NCI-H2227 treated with DMSO at 0.1 percent for 48 hours (cell line): Measurements from ENCODE around the gene LCE2C.
"Not testable (repeated sequence)": the region's sequence is repeated elsewhere in the genome, so short reads cannot be mapped to it uniquely, and the experiment has no call there.

Experiments used
- DNase-seq: peaks from one replicate; lab custom pipeline; 2025; lab: John Stamatoyannopoulos, UW

LCE2C gene, protein sequence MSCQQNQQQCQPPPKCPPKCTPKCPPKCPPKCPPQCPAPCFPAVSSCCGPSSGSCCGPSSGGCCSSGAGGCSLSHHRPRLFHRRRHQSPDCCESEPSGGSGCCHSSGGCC

DNA sequence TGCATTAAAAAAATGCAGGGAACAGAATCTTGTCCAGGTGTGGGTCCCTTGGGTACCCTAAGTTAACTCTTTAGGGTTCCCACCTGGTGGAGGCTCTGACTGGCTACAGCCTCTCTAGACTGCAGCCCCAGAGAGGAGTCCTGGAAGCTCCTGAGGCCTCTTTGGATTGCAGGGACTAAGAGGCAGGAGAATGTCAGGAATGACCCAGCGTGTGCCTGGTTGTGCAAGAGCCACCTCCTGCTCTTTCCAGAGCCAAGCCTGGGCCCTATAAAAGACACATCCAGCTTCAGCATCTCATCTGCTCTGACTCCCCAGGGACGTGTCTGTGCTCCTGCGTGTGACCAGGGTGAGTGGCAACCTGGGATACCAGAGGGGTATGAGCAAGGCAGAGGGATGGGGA, at the start of gene LCE2C:
TSS of gene LCE2C (plus strand) at position 297 of the 400 bp plus-strand sequence. CDS start 737 bp downstream, outside the sequence.
- not testable (repeated sequence) for DNase-seq

DNA sequence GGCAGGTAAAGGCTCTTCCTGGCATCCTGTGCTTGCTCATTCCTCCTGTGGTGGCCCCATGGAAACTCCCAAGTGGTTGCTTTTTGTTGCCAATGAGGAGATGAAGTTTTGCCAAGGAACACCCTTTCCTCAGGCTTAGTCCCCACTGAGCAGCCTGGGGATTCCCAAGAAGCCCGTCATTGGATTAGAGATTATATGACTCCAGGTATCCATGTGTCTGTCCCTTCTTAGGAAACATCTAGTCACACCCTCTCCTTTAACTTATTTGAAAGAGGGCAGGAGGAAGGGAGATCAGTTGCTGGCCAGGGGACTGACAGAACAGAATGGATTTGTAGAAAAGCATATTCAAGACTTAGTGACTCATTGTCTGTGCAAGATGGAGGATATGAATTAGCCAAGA, 48.3 kb upstream of the LCE2C start:
- DNase-seq = no peak

DNA sequence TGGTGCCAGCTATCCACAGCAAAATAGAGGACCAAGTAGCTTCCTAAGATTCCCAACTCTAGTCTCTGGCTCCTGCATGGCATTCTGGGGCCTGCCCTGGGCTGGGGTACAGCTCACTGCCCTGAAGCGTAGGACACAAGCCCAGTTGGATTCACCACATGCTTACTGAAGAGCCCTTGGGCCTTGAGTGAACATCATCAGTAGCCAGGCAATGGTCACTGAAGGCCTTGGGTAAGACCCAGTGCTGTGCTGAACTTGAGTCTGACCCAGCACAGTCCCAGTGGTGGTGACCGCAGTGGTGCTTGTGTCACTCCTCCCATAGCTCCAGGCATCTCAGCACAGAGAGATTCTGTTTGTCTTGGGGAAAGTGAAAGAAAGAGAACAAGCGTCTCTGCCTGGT, 44.5 kb upstream of the LCE2C start:
- no peak for DNase-seq

DNA sequence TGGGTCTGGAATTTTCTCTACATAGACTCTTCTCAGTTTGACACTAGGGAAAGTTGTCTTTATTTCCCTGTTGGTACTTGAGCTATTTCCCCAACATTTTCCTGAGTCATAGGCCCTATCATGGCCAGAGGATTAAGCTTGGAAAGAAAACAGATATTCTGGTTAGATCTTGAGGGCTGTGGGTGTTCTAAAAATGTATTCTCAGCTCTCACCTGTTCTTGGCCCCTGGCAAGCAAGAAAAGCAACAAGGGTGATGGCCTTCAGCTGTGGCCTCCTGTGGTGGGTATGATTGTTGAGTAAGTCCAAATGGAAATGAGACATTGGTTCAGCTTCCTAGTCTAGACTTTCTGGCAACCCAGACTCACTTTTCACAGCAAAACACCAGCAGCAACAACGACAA, 34.7 kb upstream of the LCE2C start:
- no peak for DNase-seq

DNA sequence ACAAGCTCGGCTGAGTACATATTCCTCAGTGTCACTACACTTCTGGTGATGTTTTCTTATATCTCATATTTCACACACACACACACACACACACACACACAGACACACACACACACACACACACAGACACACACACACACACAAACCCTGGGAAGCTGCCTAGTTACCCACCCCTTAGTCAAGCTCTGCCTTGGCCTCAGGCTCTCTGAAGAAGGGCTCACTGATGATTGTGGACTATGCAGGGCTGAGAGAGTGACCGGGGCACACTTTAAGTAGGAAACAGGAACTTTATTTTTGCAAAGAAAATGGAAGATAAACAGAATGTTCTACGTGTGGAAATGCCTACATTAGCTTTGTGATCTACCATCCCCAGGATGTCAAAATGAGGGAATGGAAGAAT, 31.1 kb upstream of the LCE2C start:
- DNase-seq = no peak

DNA sequence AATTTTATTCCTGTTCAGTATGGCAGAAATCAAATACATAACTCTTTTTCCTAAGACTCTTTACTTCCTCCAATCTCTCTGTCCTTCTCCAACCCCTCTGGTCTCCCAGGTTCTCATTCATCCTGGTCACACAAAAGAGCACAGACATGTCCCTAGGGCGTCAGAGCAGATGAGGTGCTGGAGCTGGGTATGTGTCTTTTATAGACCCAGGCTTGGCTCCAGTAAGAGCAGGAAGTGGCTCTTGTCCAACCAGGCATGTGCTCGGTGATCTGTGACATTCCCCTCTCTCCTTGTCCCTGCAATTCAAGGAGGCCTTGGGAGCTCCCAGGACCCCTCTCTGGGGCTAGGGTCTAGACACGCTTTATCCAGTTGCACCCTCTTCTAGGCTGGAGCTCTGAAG, 29.9 kb upstream of the LCE2C start:
- DNase-seq = no peak

DNA sequence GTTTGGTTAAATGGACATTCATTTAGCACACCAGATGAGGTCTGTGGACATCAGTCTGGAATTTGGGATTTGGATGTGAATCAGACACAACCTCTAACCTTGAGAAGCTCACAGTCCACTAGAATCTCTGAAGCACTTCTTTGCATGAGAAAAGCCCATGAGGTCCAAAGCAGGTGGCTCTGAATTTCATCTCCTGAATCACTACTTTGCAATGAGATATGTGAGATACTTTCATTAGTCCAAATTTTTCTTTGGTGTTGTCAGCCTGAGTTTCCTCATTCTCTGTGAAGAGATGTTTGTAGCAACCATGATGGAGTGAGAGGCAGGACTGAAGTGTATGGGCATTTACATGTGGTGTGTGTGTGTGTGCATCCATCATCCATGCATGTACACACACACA, 28.4 kb upstream of the LCE2C start:
- DNase-seq = no peak

DNA sequence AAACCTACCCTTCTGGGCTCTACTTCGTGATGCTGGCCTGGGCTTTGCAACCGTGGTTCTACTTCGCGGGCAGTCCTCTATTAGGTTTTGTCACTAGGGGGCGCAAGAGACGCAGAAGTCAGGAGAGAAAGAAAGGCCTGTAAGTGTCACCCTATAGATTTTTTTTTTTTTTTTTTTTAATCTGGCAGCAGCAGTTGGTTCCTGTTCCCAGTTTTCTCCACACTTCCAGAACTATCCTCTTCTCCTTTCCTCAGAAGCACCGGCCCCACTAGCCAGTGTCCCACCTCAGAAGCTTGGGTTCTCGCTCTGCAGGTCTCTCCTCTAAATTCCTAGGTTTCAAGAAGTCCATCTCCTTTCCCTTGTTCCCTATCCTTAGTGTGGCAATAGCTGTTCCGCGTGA, 21.0 kb upstream of the LCE2C start:
- DNase-seq = no peak

DNA sequence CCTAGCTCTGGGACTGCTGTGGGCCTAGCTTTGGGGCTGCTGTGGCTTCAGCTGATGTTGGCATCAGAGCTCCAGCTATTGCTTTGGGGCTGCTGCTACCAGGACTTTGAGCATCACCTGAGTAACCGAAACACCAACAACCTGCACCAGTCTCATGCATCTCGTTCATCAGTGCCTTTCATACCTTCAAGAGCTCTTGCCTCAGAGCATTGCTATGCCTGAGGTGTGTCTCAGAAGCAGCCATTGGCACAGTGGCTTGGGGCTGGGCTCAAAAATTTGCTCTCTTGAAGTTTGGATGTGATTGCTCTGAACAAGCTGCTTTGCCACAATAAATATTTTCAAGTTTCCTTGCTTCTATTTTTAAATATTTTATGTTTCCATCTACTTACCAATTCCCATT, 18.6 kb upstream of the LCE2C start:
- no peak for DNase-seq

DNA sequence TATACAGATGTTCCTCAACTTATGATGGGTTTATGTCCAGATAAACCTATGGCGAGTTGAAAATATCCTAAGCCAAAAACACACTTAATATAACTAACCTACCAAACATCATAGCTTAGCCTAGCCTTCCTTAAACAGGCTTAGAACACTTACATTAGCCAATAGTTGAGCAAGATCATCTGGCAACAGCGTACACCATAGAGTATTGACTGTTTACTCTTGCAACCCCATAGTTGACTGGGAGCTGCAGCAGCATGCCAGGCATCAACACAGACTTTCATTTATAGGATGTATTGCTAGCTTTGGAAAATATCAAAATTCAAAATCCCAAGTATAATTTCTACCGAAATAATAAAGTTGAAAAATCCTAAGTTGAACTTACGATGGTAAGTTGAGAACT, 17.4 kb upstream of the LCE2C start:
- DNase-seq = no peak

DNA sequence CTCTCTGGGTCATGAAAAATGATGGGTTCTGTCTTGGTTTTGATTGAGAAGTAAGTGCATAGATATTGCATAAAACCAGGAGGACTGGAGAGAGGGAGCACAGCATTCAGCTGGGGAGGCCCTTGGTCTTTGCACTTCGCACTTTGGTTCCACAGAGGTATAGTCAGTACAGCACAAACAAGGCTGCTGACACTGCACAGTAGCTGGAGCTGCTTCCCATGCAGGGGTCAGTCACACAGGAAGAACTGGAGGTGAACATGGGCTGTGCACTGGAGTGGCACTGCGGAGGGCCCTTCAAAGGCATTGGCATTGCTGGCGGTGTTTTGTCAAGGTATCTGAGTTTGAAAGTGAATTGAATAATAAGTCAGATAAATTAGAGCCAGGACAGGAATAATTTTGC, 16.4 kb upstream of the LCE2C start:
- DNase-seq = no peak

DNA sequence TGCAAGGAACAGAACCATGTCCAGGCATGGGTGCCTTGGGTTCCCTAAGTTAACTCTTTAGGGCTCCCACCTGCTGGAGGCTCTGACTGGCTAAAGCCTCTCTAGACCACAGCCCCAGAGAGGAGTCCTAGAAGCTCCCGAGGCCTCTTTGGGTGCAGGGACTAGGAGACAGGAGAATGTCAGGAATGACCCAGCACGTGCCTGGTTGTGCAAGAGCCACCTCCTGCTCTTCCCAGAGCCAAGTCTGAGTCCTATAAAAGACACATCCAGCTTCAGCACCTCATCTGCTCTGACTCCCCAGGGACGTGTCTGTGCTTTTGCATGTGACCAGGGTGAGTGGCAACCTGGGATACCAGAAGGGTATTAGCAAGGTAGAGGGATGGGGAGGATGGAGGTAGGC, 12.0 kb upstream of the LCE2C start, which contains the start of gene LCE2D:
TSS of gene LCE2D (plus strand) at position 283 of the 400 bp plus-strand sequence. CDS start 726 bp downstream, outside the sequence.
- DNase-seq = no peak

DNA sequence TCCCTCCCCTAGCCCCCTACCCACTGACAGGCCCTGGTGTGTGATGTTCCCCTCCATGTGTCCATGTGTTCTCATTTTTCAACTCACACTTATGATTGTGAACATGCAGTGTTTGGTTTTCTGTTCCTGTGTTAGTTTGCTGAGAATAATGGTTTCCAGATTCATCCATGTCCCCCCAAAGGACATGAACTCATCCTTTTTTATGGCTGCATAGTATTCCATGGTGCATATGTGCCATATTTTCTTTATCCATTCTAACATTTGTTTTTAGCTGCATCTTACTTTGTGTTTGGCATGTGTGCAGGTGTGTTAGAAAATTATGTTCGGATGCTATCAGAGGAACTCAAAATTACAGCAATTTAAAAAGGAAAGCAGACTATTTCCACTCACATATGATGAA, 8.9 kb upstream of the LCE2C start:
- not testable (repeated sequence) for DNase-seq

DNA sequence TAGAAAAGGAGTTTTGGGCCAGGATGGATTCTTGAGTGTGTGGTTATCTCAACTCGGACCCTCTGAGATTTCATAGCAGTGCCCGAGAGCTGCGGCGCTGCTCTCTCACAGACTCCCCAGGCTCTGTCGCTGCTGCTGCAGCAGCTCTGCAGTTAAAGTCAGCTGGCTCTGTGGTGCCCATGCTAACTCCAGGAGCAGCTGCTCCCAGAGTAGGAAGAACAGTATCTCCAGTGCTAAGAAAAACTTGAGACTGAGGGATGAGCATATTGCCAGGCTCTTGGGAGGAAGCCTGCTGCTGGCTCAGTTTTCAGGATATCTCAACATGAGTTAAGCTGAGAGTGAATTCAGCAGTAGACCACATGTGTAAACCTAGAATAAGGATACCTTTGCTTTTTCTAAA, 7.4 kb upstream of the LCE2C start:
- DNase-seq = no peak

DNA sequence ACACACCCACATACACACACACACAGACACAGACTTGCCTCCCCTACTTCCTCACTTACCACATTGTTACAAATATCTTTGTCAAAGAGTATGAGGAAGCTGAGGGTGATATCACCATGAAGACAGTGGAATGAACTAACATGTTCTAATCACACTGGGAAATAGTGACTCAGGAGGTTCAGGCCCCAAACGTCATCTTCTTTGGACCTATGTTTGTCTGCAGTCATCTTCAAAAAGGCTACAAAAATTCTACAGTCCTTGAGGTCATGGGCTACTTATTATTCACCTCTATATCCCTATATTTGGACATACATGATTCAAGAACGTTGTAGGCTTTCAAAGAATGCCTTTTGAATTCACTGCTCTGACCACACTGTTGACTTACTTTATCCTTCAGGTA, 2.1 kb upstream of the LCE2C start:
- DNase-seq = no peak

DNA sequence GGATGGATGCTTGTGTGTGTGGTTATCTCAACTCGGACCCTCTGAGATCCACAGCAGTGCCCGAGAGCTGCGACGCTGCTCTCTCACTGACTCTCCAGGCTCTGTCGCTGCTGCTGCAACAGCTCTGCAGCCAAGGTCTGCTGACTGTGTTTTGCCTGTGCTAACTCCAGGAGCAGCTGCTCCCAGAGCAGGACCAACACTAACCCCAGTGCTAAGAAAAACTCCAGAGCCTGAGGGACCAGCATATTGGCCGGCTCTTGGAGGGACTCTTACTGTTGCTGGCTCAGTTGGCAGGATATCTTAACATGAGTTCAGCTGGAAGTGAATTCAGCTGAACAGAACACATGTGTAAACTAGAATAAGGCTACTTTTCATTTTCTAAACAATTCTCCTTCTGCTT, 4.4 kb downstream of the LCE2C start:
- no peak for DNase-seq

DNA sequence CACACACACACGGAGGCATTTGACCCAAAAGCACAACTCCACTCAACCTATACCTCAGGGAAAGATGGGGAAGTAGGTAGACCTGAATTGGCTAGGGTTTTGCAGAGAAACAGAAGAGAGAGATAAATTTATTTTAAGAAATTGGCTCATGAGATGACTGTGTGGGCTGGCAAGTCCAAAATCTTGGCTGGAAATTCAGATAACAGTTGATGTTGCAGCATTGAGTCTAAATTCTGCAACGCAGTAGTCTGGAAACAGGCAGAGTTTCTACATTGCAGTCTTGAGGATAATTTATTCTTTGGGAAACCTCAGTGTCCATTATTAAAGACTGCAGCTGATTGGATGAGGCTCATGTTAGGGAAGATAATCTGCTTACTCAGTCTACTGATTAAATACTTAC, 6.5 kb downstream of the LCE2C start:
- DNase-seq = no peak

DNA sequence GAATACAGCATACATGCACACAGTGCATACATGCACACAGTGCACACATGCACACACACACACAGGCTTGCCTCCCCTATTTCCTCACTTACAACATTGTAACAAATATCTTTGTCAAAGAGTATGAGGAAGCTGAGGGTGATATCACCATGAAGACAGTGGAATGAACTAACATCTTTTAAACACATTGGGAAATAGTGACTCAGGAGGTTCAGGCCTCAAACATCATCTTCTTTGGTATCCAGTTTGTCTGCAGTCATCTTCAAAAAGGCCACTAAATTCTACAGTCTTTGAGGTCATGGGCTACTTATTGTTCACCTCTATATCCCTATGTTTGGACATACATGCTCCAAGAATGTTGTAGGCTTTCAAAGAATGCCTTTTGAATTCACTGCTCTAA, 8.8 kb downstream of the LCE2C start:
- no peak for DNase-seq

DNA sequence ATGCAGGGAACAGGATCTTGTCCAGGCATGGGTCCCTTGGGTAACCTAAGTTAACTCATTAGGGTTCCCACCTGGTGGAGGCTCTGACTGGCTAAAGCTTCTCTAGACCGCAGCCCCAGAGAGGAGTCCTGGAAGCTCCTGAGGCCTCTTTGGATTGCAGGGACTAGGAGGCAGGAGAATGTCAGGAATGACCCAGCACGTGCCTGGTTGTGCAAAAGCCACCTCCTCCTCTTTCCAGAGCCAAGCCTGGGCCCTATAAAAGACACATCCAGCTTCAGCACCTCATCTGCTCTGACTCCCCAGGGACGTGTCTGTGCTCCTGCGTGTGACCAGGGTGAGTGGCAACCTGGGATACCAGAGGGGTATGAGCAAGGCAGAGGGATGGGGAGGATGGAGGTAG, 10.7 kb downstream of the LCE2C start, which contains the start of gene LCE2B:
TSS of gene LCE2B (plus strand) at position 301 of the 400 bp plus-strand sequence. CDS start 721 bp downstream, outside the sequence.
- not testable (repeated sequence) for DNase-seq

DNA sequence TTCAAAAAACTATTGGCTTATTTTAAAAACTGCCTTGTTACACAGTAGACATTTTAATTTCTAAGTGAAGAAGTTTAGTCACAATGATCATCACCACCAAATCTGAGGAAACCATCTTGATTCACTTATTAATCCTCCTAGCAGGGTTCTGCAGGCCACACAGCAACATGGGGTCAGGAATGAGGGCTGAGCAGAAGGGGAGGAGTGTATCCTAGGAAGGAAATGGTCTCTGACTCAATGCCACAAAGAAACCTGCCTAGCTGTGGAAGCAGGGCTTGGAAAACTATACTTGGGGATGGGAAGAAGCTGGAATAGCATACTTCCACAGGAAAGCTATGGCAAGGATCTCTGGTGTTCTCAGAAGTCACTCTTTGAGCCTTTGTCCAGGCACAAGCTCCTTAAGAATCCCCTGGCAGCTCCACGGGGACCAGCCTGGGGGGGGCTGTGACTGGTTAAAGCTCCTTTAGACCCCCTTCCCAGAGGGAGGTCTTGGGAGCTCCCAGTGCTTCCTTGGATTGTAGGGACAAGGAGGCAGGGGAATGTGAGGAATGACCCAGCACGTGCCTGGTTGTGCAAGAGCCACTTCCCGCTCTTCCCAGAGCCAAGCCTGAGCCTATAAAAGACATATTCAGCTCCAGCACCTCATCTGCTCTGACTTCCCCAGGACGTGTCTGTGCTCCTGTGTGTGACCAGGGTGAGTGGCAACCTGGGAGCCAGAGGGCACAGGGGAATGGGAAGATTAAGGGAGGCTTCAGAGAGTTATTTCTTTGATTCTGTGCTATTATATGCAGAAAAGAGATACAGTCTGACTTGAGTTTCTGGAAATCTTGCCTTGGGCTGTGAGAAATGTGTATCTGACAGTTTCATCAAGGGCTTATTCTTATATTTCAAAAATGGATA, 22.9 kb downstream of the LCE2C start, which contains the start of gene LCE2A:
TSS of gene LCE2A (plus strand) at position 645 of the 900 bp plus-strand sequence. CDS start 557 bp downstream, outside the sequence.
- DNase-seq = no peak

DNA sequence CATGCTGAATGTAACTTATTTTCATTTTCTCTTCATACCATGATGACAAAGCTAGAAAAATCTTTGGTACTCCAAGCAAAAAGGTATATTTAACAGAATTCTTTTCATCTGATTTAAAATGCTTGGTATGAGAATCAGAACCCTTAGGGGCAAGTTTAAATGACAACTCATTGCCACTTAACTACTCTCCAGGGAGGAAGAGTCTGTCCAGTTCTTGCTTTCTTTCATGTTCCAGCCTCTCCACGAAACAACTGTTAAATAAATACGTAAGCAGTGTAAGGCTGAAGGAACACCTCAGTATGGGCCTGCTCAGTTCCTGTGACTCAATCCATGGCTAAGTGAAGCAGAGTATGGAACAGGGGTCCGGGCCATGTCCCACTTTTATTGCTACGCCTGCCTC, 24.7 kb downstream of the LCE2C start:
- no peak for DNase-seq

DNA sequence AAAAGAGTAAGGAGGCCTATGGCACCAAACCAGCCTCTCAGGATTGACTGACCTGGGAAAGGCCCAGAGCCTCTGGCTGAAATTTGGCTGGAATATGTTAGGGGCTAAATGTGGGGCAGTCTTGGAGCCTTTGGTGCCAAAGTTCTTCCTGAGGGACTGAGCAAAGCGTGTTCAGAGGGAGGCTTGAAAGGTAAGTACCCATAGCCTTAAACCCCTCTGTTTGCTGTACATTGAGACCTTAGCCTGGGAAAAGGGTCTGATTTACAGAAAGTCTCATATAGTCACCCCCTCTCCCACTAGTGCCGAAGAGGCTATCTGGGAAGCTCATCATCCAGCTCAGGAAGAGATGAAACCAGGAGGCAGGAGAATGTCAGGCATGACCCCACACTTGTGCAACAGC, 32.8 kb downstream of the LCE2C start, which contains the start of gene LCE4A:
TSS of gene LCE4A (plus strand) at position 301 of the 400 bp plus-strand sequence. CDS start 916 bp downstream, outside the sequence.
- DNase-seq = no peak

DNA sequence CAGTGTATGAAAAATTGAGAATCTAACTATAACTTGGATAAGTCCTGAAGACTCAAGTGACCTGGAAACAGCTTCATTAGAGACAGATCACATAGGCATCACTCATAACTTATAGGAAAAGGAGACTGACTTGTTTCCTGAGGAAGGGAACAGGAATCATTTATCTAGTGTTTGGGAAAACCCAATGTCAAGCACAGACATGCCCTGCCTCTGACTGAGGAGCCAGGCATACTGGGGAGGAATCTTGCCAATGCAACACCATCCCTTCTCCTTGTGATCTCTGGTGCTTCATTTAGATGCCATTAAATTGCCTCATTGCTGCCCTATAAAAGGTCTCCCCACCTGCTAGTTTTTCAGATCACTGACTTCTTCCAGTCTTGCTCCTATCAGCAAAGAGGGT, 43.2 kb downstream of the LCE2C start:
- DNase-seq = no peak
